ENCODE measurements around the gene NIPAL3. TPM values are rescaled to one million over a fixed set of nuclear protein-coding genes. Genes with fewer than 3 reads are reported as not detected.

The NIPAL3 gene
- total RNA-seq, 1 donor from 2014 or later = 45.0 TPM

GRCh38 chr1:24413350-24414163 lies 2.0 kb upstream of the NIPAL3 start, which contains the start of gene STPG1:
Gene STPG1, minus strand, starts transcription at chr1:24413782. Its CDS starts 12,394 bp downstream, at chr1:24401388.
- TF ChIP-seq, protein P1, sequence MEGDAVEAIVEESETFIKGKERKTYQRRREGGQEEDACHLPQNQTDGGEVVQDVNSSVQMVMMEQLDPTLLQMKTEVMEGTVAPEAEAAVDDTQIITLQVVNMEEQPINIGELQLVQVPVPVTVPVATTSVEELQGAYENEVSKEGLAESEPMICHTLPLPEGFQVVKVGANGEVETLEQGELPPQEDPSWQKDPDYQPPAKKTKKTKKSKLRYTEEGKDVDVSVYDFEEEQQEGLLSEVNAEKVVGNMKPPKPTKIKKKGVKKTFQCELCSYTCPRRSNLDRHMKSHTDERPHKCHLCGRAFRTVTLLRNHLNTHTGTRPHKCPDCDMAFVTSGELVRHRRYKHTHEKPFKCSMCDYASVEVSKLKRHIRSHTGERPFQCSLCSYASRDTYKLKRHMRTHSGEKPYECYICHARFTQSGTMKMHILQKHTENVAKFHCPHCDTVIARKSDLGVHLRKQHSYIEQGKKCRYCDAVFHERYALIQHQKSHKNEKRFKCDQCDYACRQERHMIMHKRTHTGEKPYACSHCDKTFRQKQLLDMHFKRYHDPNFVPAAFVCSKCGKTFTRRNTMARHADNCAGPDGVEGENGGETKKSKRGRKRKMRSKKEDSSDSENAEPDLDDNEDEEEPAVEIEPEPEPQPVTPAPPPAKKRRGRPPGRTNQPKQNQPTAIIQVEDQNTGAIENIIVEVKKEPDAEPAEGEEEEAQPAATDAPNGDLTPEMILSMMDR (IDR thresholded peaks at IDR 0.05; ENCODE audit: insufficient read depth, low read length, poor library complexity, severe bottlenecking) = no peak
- Histone ChIP-seq H3K4me3 (ENCODE audit: low read depth, low read length) (peak within 1 kb of the TSS; percentile 51), H3K36me3 (ENCODE audit: control insufficient read depth, insufficient read depth, low read length) (no peaks in the 10 kb centered on the region), H3K27me3 (ENCODE audit: control insufficient read depth, insufficient read depth, low read length) (no peaks in the 10 kb centered on the region)
- no peak for DNase-seq (ENCODE audit: low read depth)

DNA sequence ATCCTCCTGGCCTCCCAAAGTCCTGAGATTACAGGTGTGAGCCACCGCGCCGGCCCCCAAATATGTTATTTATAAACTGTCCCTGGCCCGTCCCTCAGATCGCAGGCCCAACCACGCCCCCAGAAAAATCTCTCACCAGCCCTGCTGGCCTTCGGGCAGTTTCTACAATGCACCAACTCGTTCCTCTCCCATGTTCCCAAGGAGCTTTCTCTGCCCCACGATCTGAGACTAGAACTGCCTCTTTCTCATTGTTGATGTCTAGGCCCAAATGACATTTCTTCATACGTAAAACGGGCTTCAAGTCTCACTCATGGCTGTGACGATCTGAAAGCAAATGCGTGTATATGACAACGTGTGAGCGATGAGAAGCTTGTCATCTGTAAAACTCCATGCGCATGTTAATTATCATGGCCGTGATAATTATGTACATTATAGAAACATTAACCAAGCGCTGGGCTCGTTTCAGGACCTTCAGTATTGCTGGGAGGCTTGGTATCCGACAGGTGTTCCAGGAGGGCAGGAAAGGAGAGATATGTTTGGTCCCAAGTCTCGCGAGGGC lies 748 bp upstream of the NIPAL3 start:
- Histone ChIP-seq H3K27me3 (ENCODE audit: control insufficient read depth, insufficient read depth, low read length) (no peaks in the 10 kb centered on the region), H3K36me3 (ENCODE audit: control insufficient read depth, insufficient read depth, low read length) (no peaks in the 10 kb centered on the region), H3K4me3 (ENCODE audit: low read depth, low read length) (no peak overlapping the region)
- DNase-seq (ENCODE audit: low read depth) = no peak
- TF ChIP-seq, protein P1 (IDR thresholded peaks at IDR 0.05; ENCODE audit: insufficient read depth, low read length, poor library complexity, severe bottlenecking) = no peak

DNA sequence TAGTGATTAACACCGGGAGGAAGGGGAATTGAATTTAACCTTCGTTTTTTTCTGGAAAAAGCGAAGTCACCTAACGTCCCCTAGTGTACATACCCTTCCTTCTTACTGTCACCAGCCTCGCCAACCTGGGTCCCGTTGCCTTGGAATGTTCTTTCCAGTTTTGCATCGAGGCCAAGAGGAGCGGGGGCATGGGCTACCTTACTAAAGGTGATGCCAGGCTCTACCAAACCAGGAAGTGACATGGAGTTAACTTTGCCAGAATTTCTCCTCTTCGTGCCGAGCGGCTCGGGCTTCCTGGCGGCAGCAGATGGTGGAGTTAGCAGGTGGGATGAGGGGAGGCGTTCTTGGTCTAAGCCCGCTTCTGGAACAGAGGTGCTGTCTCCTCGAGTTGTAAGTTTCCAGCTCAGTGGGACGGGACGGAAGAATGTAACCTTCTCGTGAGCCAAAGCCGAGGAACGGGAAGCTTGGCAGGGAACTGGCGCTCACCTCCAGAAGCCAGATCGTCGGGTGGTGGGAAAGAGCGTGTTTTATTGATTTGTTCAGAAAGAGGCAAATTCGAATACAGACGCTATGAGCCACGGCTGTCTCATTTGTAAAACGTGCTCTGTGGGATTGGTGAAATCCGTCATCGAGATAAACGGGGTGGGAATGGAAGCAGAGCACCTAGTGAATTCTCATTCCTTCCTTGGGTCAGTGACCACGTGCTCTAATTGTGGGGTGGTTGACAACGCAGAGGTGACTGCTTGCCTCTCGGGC lies 486 bp downstream of the NIPAL3 start:
- Histone ChIP-seq H3K36me3 (ENCODE audit: control insufficient read depth, insufficient read depth, low read length) (no peaks in the 10 kb centered on the region), H3K27me3 (ENCODE audit: control insufficient read depth, insufficient read depth, low read length) (no peaks in the 10 kb centered on the region), H3K4me3 (ENCODE audit: low read depth, low read length) (peak overlapping the region; percentile 57)
- no peak for DNase-seq (ENCODE audit: low read depth)
- TF ChIP-seq, protein P1 (IDR thresholded peaks at IDR 0.05; ENCODE audit: insufficient read depth, low read length, poor library complexity, severe bottlenecking) = no peak

- Histone ChIP-seq H3K4me3 (ENCODE audit: low read depth, low read length) (peak overlapping the region; percentile 57), H3K27me3 (ENCODE audit: control insufficient read depth, insufficient read depth, low read length) (no peaks in the 10 kb centered on the region), H3K36me3 (ENCODE audit: control insufficient read depth, insufficient read depth, low read length) (no peaks in the 10 kb centered on the region)
- TF ChIP-seq, protein P1 (IDR thresholded peaks at IDR 0.05; ENCODE audit: insufficient read depth, low read length, poor library complexity, severe bottlenecking) = no peak
- peak; percentile 91 for DNase-seq (ENCODE audit: low read depth)
Measured at GRCh38 chr1:24416666-24417391, 1.2 kb downstream of the NIPAL3 start.

- no peaks in the 10 kb centered on the region for H3K36me3 ChIP-seq (ENCODE audit: control insufficient read depth, insufficient read depth, low read length)
- no peak overlapping the region for H3K4me3 ChIP-seq (ENCODE audit: low read depth, low read length)
- no peak for DNase-seq (ENCODE audit: low read depth)
- no peaks in the 10 kb centered on the region for H3K27me3 ChIP-seq (ENCODE audit: control insufficient read depth, insufficient read depth, low read length)
- TF ChIP-seq, protein P1 (IDR thresholded peaks at IDR 0.05; ENCODE audit: insufficient read depth, low read length, poor library complexity, severe bottlenecking) = no peak
Measured at GRCh38 chr1:24417681-24418080, 2.1 kb downstream of the NIPAL3 start.
